Glutamatergic neuron (in vitro differentiated cells): ENCODE results near the gene TRMT44. TPM values are rescaled to one million over a fixed set of nuclear protein-coding genes. Genes with fewer than 3 reads are reported as not detected.
"Not testable (repeated sequence)": the region's sequence is repeated elsewhere in the genome, so short reads cannot be mapped to it uniquely, and the experiment has no call there.

Experiments
- DNase-seq: peaks from one replicate; pipeline ENCODE4 v3.0.0; 2022
- H3K27ac Mint-ChIP-seq: one replicate; pipeline ENCODE4 v1.8.0; 2020; ENCODE audit warnings: mild to moderate bottlenecking, mixed read lengths, inconsistent platforms; ENCODE audit not compliant: unreplicated experiment
- H3K27me3 Mint-ChIP-seq: one replicate; pipeline ENCODE4 v1.8.0; 2020; ENCODE audit warnings: mild to moderate bottlenecking, moderate library complexity, mixed read lengths, inconsistent platforms; ENCODE audit not compliant: unreplicated experiment
- H3K36me3 Mint-ChIP-seq: one replicate; pipeline ENCODE4 v1.8.0; 2020; ENCODE audit warnings: mild to moderate bottlenecking, mixed read lengths, inconsistent platforms; ENCODE audit not compliant: unreplicated experiment
- H3K4me1 Mint-ChIP-seq: one replicate; pipeline ENCODE4 v1.8.0; 2020; ENCODE audit warnings: mild to moderate bottlenecking, low read depth, mixed read lengths, inconsistent platforms; ENCODE audit not compliant: unreplicated experiment
- H3K4me3 Mint-ChIP-seq: one replicate; pipeline ENCODE4 v1.8.0; 2020; ENCODE audit warnings: mild to moderate bottlenecking, mixed read lengths, inconsistent platforms; ENCODE audit not compliant: unreplicated experiment
- H3K9me3 Mint-ChIP-seq: one replicate; pipeline ENCODE4 v1.8.0; 2020; ENCODE audit warnings: mild to moderate bottlenecking, moderate library complexity, mixed read lengths, inconsistent platforms; ENCODE audit not compliant: unreplicated experiment
- total RNA-seq: library from RNA; stranded (reverse); fragmentation: NEBNext Ultra II Directional; extraction: Animal tissue kit (Norgen Biotek cat#: 25700); gene quantifications from one replicate; pipeline ENCODE4 v1.2.1, GENCODE V29; 2021; ENCODE audit not compliant: unreplicated experiment
- TF ChIP-seq, protein P1 (sequence below): fragments of 200-600 bp; sonication (generic); IDR thresholded peaks from one replicate; pipeline ENCODE4 v1.5.0; 2021; ENCODE audit not compliant: partially characterized antibody, unreplicated experiment

Gene TRMT44
- total RNA-seq, 1 donor from 2014 or later, result 23.3 TPM

DNA sequence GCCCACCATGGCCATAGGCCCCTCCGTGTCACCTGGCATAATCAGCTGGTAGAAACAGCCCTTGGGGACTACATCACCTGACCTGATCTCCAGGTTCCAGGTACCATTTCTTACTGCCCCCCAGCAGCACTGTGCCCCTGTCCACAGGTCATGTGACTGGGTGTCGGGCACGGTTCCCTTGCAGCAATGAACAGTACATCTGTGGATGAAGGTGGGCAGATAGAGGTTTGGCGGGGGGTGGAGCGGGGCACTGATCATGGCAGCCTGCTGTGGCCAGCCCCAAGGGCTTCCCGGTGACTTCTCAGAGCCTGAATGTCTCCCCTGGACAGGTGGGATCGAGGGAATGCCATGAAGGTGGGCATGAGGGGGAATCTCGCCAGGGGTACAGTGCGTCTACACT lies 37.8 kb downstream of the TRMT44 start:
- Mint-ChIP-seq H3K4me1 (peaks cover 7% of the 10 kb centered on the region), H3K4me3 (no peak overlapping the region), H3K27ac (peak overlapping the region; percentile 33), H3K36me3 (no peaks in the 10 kb centered on the region), H3K9me3 (peaks cover 2% of the 10 kb centered on the region), H3K27me3 (peaks cover 1% of the 10 kb centered on the region)
- TF ChIP-seq, protein P1, sequence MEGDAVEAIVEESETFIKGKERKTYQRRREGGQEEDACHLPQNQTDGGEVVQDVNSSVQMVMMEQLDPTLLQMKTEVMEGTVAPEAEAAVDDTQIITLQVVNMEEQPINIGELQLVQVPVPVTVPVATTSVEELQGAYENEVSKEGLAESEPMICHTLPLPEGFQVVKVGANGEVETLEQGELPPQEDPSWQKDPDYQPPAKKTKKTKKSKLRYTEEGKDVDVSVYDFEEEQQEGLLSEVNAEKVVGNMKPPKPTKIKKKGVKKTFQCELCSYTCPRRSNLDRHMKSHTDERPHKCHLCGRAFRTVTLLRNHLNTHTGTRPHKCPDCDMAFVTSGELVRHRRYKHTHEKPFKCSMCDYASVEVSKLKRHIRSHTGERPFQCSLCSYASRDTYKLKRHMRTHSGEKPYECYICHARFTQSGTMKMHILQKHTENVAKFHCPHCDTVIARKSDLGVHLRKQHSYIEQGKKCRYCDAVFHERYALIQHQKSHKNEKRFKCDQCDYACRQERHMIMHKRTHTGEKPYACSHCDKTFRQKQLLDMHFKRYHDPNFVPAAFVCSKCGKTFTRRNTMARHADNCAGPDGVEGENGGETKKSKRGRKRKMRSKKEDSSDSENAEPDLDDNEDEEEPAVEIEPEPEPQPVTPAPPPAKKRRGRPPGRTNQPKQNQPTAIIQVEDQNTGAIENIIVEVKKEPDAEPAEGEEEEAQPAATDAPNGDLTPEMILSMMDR, result no peak
- no peak for DNase-seq

DNA sequence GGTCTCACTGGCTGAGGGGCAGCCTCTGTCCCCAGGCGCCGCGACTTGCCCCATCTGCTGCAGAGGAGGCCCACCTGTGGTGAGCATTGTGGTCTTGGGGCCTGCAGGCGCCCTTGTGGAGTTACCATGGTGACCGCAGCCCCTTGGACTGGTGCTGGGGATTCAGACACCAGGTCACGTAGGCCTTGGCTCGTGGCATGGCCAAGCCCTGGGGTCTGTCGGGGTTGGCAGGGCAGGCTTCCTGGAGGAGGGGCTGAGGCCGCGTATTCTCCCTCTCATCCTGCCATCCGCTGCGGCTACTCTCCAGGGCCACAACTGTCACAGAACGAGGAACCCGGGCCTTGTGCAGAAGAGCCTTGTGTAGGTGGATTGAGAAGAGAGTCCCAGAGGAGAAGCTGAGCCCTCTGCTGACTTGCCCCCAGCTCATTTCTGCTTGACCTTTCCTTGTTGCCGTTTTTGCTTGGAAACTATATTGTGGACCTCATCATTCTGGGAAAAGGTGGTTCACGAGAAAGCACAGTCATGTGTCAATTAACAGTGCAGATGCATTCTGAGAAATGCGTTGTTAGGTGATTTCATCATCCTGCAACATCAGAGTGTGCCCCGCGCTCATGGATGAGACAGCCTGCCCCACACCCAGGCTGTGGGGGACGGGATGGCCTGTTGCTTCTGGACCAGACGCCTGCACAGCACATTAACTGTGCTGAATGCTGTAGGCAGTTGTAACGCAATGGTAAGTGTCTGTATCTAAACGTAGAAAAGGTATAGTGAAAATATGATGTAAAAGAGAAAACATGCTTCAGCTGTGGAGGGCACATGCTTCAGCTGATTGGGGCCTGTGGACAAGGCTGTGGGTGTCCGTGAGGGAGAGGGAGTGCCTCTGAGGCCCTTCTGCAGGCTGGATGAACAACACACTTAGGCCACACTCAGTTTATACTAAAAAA lies 38.5 kb downstream of the TRMT44 start:
- Mint-ChIP-seq H3K9me3 (peaks cover 2% of the 10 kb centered on the region), H3K27me3 (peaks cover 1% of the 10 kb centered on the region), H3K4me1 (peaks cover 11% of the 10 kb centered on the region), H3K27ac (peak overlapping the region; percentile 74), H3K36me3 (no peaks in the 10 kb centered on the region), H3K4me3 (no peak overlapping the region)
- no peak for DNase-seq
- TF ChIP-seq, protein P1, result no peak

DNA sequence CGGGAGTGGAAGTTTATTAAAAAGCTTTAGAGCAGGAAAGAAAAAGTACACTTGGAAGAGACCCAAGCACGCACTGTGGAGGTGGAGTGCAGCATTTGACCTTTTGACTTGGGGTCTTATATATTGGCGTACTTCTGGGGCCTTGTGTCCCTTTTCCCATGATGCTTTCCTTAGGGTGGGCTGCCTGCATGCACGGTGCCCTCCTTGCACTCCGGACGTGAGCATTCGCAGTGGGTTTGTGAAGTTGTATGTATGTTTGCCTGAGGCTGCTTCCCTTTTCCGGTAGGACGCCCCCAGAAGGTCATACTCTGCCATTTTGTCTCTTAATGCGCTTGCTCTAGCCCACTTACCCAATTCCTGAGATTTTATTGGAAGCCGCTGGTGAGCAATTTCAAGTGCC lies 39.6 kb downstream of the TRMT44 start:
- Mint-ChIP-seq H3K27ac (no peak overlapping the region), H3K36me3 (no peaks in the 10 kb centered on the region), H3K27me3 (no peaks in the 10 kb centered on the region), H3K9me3 (peaks cover 2% of the 10 kb centered on the region), H3K4me1 (peaks cover 17% of the 10 kb centered on the region), H3K4me3 (no peak overlapping the region)
- TF ChIP-seq, protein P1, result no peak
- DNase-seq, result no peak

DNA sequence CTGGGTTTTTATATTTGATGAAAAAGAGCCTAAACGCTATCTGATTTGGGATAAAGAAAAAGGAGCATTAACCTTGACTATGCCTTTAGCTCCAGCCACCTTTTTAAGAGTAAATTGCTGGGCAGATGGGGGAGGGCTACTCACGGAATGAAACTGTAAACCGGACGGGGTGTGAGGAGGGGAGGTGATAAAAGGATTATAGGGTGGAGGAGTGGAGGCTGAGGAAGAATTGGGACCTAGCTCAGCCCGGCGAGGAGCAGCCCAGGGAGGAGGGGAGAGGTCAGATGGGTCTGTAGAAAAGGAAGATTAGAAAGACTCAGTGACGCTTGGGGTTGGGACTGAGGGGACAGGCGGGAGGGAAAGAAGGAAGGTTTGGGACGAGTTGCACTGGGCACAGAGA lies 46.1 kb downstream of the TRMT44 start:
- H3K27ac Mint-ChIP-seq, DNase-seq, H3K4me3 Mint-ChIP-seq, H3K27me3 Mint-ChIP-seq, H3K9me3 Mint-ChIP-seq: not testable (repeated sequence)
- Mint-ChIP-seq H3K36me3 (peaks cover 22% of the 10 kb centered on the region), H3K4me1 (peaks cover 12% of the 10 kb centered on the region)

DNA sequence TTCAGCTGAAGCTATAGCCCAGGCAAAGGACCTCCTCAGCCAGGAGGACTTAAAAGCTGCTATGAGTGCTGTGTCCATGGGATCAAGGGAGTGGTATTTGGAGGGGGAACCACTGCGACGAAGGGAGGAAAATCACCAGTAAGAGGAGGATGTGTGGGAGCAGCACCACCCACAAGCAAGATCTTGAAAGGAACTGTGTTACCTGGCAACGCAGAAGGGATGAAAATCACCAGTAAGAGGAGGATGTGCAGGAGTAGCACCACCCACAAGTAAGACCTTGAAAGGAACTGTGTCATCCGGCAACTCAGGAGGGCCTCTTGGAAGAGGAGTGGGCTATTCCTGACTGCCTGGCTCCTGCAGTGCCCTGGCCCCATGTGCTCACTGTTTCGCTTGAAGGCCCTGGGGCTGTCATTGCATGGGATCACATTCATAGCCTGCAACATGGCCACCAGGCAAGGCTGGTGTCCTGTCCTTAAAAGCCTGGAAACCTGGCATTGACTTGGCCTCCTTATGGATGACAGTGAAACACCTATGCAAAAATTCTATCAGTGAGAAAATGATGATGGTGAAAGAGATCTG lies 48.3 kb downstream of the TRMT44 start:
- no peak for DNase-seq
- Mint-ChIP-seq H3K27ac (no peak overlapping the region), H3K27me3 (peaks cover 7% of the 10 kb centered on the region), H3K4me3 (no peak overlapping the region), H3K4me1 (peaks cover 12% of the 10 kb centered on the region), H3K9me3 (peaks cover 5% of the 10 kb centered on the region), H3K36me3 (peaks cover 22% of the 10 kb centered on the region)
- TF ChIP-seq, protein P1, result no peak

DNA sequence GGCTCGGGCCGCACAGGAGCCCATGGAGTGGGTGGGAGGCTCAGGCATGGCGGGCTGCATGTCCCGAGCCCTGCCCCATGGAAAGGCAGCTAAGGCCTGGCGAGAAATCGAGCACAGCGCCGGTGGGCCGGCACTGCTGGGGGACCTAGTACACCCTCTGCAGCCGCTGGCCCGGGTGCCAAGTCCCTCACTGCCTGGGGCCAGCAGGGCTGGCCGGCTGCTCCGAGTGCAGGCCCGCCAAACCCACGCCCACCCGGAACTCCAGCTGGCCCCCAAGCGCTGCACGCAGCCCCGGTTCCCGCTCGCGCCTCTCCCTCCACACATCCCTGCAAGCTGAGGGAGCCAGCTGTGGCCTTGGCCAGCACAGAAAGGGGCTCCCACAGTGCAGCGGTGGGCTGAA lies 50.9 kb downstream of the TRMT44 start:
- H3K27me3 Mint-ChIP-seq, H3K27ac Mint-ChIP-seq, H3K9me3 Mint-ChIP-seq, H3K4me3 Mint-ChIP-seq, H3K4me1 Mint-ChIP-seq, DNase-seq: not testable (repeated sequence)
- H3K36me3 Mint-ChIP-seq, result peaks cover 18% of the 10 kb centered on the region
